ENCODE measurements around the gene ACTG1. TPM values are rescaled to one million over a fixed set of nuclear protein-coding genes. Genes with fewer than 3 reads are reported as not detected.
A peak's percentile ranks its signal among the peaks of the same experiment; 100 is the strongest.

Gene ACTG1
- total RNA-seq, 1 donor from 2014 or later: 342 TPM

DNA sequence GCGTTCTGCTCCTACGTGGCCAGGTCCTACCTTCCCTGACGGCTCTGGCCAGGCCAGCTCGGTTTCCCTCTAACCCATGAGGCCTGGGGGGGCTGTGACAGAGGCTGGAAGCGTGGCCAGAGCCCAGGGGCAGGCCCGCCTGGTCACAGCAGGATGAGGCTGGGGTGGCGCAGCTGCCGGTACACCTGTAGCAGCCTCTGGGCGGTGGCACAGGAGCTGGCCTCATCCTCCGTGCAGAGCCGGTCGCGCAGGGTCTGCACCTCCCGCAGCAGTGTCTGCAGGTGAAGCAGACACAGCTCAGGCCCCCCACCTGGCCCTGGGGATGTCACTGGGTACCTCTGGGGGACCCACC is 28.1 kb upstream of the ACTG1 start:
- peaks cover 71% of the 10 kb centered on the region for H3K36me3 ChIP-seq

DNA sequence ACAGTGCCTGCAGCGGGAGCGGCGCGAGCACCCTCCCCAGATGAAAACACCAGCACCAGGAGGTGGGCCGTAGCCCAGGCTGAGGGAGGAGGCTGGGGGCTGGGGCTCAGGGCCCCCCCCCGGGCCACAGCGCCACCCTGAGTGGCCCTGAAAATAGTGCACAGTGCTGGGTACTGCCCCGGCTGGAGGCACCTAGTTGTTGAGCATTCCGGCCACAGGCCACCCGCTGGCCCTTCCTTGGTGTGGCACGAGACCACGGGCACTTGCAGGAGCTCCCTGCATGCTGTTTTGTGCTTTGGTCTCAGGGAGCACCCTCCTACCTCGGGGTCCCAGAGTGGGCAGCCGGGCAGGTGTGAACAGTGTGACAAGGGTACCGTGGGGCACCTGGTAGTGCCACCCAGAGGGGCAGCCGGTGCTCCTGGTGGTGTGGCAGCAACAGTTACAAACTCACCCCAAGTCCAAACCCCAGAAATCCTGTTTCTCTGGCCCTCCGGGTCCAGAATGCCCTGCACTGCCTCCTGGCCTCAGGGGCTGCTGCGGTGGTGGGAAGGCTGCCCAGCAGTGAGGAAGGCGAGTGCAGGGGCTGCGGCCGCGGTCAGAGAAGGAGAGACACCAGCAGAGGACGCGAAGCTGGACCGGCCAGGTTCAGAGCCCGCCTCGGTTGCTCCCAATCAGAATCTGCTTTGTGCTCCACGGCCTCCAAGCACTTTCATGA is 27.5 kb upstream of the ACTG1 start:
- TF ChIP-seq, protein P1, sequence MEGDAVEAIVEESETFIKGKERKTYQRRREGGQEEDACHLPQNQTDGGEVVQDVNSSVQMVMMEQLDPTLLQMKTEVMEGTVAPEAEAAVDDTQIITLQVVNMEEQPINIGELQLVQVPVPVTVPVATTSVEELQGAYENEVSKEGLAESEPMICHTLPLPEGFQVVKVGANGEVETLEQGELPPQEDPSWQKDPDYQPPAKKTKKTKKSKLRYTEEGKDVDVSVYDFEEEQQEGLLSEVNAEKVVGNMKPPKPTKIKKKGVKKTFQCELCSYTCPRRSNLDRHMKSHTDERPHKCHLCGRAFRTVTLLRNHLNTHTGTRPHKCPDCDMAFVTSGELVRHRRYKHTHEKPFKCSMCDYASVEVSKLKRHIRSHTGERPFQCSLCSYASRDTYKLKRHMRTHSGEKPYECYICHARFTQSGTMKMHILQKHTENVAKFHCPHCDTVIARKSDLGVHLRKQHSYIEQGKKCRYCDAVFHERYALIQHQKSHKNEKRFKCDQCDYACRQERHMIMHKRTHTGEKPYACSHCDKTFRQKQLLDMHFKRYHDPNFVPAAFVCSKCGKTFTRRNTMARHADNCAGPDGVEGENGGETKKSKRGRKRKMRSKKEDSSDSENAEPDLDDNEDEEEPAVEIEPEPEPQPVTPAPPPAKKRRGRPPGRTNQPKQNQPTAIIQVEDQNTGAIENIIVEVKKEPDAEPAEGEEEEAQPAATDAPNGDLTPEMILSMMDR (IDR thresholded peaks at IDR 0.05; ENCODE audit: borderline replicate concordance): no peak
- DNase-seq: no peak
- intact Hi-C loops (cut with micrococcal nuclease): no loop called here
- Histone ChIP-seq H3K4me1 (peaks cover 38% of the 10 kb centered on the region), H3K36me3 (peaks cover 66% of the 10 kb centered on the region), H3K27ac (replicated peaks) (no peak overlapping the region), H3K9me3 (replicated peaks) (no peaks in the 10 kb centered on the region), H3K4me3 (no peak overlapping the region), H3K27me3 (ENCODE audit: low read depth) (peaks cover 29% of the 10 kb centered on the region)

More for the DNA sequence above, 28.1 kb upstream of the ACTG1 start:
- no peak for DNase-seq
- TF ChIP-seq, protein P1 (IDR thresholded peaks at IDR 0.05; ENCODE audit: borderline replicate concordance): no peak
- intact Hi-C loops (cut with micrococcal nuclease): no loop called here
- Histone ChIP-seq H3K27ac (replicated peaks) (no peak overlapping the region), H3K4me3 (no peak overlapping the region), H3K27me3 (ENCODE audit: low read depth) (peaks cover 27% of the 10 kb centered on the region), H3K9me3 (replicated peaks) (no peaks in the 10 kb centered on the region), H3K4me1 (peaks cover 38% of the 10 kb centered on the region)

DNA sequence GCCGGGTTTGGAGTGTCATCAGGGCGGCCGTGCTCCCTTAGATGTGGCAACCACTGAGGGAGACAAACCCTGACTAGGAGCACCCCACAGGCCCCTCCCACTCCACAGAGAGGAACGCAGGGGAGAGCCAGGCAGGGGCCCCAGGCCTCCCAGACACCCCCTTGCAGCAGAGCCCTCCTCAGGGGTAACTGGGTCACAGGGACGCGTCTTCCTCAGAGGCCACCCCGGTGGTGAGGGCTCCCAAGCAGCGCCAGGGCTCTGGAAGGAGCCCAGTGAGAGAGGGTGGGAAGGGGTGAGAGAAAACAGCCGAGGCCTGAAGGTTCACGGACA is 26.9 kb upstream of the ACTG1 start:
- intact Hi-C loops (cut with micrococcal nuclease): no loop called here
- no peak for DNase-seq
- Histone ChIP-seq H3K27ac (replicated peaks) (no peak overlapping the region), H3K36me3 (peaks cover 60% of the 10 kb centered on the region), H3K27me3 (ENCODE audit: low read depth) (peaks cover 35% of the 10 kb centered on the region), H3K4me1 (peaks cover 38% of the 10 kb centered on the region), H3K4me3 (no peak overlapping the region), H3K9me3 (replicated peaks) (no peaks in the 10 kb centered on the region)
- TF ChIP-seq, protein P1 (IDR thresholded peaks at IDR 0.05; ENCODE audit: borderline replicate concordance): no peak

DNA sequence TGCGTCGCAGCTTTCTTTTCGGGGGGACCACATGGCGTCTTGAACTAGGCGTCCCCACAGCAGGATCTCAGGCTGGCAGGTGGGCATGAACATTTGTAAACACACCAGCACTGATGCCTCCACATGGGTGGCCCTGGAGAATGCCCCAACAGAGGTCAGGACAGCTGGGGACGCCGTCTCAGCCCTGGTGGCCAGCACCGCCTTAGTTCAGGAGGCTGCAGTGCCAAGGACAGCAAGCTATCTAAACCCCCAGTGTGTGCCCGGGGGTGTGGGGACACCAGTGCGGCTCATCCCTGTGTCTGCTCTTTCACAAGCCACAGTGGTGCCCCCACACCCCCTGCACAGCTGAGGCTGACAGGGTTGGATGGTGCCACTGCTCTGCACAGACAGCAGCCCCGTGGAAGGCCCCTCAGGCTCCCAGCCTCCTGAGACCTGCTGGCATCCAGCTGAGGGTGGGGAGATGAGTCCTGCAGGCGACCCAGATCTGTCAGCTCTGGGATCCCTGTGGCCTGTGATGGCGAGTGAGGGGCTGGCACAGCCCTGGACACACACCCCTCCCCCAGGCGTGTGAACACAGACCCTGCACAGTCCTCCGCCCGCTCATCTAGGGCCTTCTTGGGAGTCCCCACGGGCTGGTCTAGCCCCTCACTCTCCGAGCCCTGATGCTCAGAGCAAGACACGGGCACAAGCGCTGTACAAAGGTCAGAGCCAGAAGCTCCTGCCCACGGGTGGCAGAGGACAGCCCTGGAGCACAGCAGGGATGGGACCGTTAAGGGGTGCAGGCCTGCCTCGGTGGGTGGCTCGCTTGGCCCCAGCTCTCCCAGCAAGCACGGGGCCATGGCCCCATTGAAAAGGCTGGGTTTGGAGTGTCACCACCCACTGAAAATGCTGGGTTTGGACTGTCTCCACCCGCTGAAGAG is 26.3 kb upstream of the ACTG1 start:
- TF ChIP-seq, protein P1 (IDR thresholded peaks at IDR 0.05; ENCODE audit: borderline replicate concordance): no peak
- Histone ChIP-seq H3K27me3 (ENCODE audit: low read depth) (peaks cover 41% of the 10 kb centered on the region), H3K27ac (replicated peaks) (no peak overlapping the region), H3K36me3 (peaks cover 54% of the 10 kb centered on the region), H3K4me3 (no peak overlapping the region), H3K9me3 (replicated peaks) (no peaks in the 10 kb centered on the region), H3K4me1 (peaks cover 36% of the 10 kb centered on the region)
- DNase-seq: no peak
- intact Hi-C loops (cut with micrococcal nuclease): no loop called here

DNA sequence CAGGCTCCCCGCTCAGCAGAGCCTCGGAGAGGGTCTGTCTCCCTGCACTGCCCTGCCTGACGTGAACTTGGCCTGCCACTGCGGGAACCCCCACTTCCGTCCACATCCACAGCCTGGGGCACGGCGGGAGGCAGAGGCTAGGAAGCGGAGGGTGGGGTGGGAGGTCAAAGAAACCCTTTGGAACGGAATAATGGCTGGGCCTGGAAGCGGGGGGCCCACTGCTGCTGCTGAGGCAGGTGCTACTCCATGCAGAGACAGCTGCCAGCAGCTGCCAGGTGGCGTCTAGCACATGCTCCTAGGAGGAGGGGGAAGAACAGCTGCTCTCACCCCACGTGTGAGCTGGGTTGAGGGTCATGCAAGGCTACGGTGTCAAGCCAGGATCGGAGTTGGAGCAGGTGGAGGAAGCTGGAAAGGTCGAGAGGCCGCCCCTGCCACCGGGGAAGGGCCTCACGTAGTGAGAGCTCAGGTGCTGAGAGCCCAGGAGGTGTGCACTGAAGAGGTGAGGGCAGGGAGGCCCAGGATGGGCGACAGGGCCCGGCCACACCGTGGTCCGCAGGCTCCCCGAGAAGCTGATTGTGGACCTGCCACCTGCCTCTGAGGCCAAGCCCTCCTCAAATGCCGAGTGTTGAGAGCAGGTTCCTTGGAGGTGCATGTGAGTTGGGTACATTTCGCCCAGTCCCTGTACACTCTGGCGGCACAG is 25.4 kb upstream of the ACTG1 start:
- Histone ChIP-seq H3K36me3 (peaks cover 46% of the 10 kb centered on the region), H3K4me3 (no peak overlapping the region), H3K27ac (replicated peaks) (no peak overlapping the region), H3K9me3 (replicated peaks) (no peaks in the 10 kb centered on the region), H3K4me1 (peaks cover 27% of the 10 kb centered on the region), H3K27me3 (ENCODE audit: low read depth) (peaks cover 49% of the 10 kb centered on the region)
- TF ChIP-seq, protein P1 (IDR thresholded peaks at IDR 0.05; ENCODE audit: borderline replicate concordance): peak; percentile 7
- no peak for DNase-seq
- intact Hi-C loops (cut with micrococcal nuclease): no loop called here

Data from left ventricle myocardium inferior (tissue), 1 donor.